Common myeloid progenitor, CD34-positive (primary cell): ENCODE measurements around the gene NME9.

Source experiments
- CTCF ChIA-PET: fragments of 350-600 bp; sonication (Branson Sonifier 250); formaldehyde crosslinking; loops from one replicate; lab custom pipeline; 2021; ENCODE audit warnings: antibody characterized with exemption; lab: Charles Lee
- POLR2A ChIA-PET: fragments of 350-600 bp; sonication (Branson Sonifier 250); formaldehyde crosslinking; loops from one replicate; lab custom pipeline; 2021; ENCODE audit warnings: antibody characterized with exemption; lab: Charles Lee
- DNase-seq, 3 donors: peaks; one replicate each; pipeline versions ENCODE4 v3.0.0 to v3.0.0-alpha.2; 2013
- H3K27ac ChIP-seq, 2 experiments: 1 replicate in 1 of 2; 2 replicates in 1 of 2; pipeline ENCODE4 v1.7.0; 2013; ENCODE audit warnings: inconsistent platforms in 2 of 2, low read length in 2 of 2, mild to moderate bottlenecking in 2 of 2, low read depth in 1 of 2, moderate library complexity in 1 of 2; ENCODE audit not compliant: severe bottlenecking in 2 of 2, insufficient read depth in 1 of 2, poor library complexity in 1 of 2
- H3K27me3 ChIP-seq, 5 experiments: replicated peaks in 2 of 5; 1 replicate in 3 of 5; 2 replicates in 2 of 5; pipeline versions ENCODE4 v1.6.1 to v1.7.0; 2013; ENCODE audit warnings: low read length in 4 of 5, mild to moderate bottlenecking in 2 of 5, moderate library complexity in 2 of 5, inconsistent platforms in 1 of 5; ENCODE audit not compliant: insufficient read depth in 5 of 5, control insufficient read depth in 4 of 5
- H3K36me3 ChIP-seq, 4 experiments: 1 replicate in 2 of 4; 2 replicates in 2 of 4; pipeline versions ENCODE4 v1.6.1 to v1.7.0; 2013; ENCODE audit warnings: low read length in 3 of 4, control low read depth in 1 of 4, mild to moderate bottlenecking in 1 of 4; ENCODE audit not compliant: control insufficient read depth in 4 of 4, insufficient read depth in 4 of 4
- H3K4me1 ChIP-seq, 4 experiments: 1 replicate in 3 of 4; 2 replicates in 1 of 4; pipeline versions ENCODE4 v1.6.1 to v1.7.1; 2013; ENCODE audit warnings: low read length in 3 of 4, mild to moderate bottlenecking in 3 of 4, control low read depth in 1 of 4, inconsistent platforms in 1 of 4, moderate library complexity in 1 of 4; ENCODE audit not compliant: control insufficient read depth in 4 of 4, insufficient read depth in 4 of 4; ENCODE audit errors: control extremely low read depth in 1 of 4
- H3K4me3 ChIP-seq, 7 experiments: 1 replicate in 4 of 7; 2 replicates in 3 of 7; pipeline versions ENCODE4 v1.5.1 to v1.7.0; 2013; ENCODE audit warnings: mild to moderate bottlenecking in 7 of 7, low read length in 6 of 7, moderate library complexity in 6 of 7, inconsistent platforms in 2 of 7, low read depth in 2 of 7, control low read depth in 1 of 7; ENCODE audit not compliant: insufficient read depth in 4 of 7, control insufficient read depth in 1 of 7; ENCODE audit errors: extremely low read depth in 1 of 7
- H3K9me3 ChIP-seq, 5 experiments: 1 replicate in 4 of 5; 2 replicates in 1 of 5; pipeline versions ENCODE4 v1.6.1 to v1.7.1; 2013; ENCODE audit warnings: low read length in 4 of 5, mild to moderate bottlenecking in 2 of 5, inconsistent platforms in 1 of 5, low read depth in 1 of 5, moderate library complexity in 1 of 5; ENCODE audit not compliant: control insufficient read depth in 4 of 5, insufficient read depth in 2 of 5; ENCODE audit errors: control extremely low read depth in 1 of 5
- WGBS: methylation state at CpG from one replicate; pipeline ENCODE4 v1.1.5; 2013; ENCODE audit not compliant: insufficient coverage; 5-methylcytosine and 5-hydroxymethylcytosine counted together

NME9 gene

DNA sequence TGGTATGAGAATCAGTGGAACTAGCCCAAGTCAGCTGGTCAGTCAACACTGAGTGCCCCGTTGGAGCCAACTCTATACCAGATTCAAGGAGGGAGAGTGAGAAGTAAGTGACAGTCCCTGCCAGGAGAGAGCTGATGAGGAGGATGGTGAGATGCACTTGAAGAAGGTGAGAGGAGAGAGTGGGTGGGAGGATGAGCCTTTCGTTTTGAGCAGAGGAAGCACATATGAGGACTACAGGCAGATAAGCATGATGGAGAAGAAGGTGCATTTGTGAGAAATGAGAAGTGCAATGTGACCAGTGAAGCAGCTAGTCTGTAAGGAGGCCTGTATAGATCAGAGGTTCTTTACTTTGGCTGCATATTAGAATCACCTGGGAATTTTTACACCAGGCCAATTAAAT, 40.4 kb downstream of the NME9 start:
- ChIA-PET CTCF (interaction anchor here (1.4 kb wide), 1 partner anchor 11 kb away, joined by 5 read pairs; no protein-coding TSS in a partner anchor), POLR2A (no interaction called here)
- Histone ChIP-seq H3K4me3 (no peak overlapping the region), H3K27ac (no peak overlapping the region), H3K36me3 (peaks cover 21 to 83% (median 58%) of the 10 kb centered on the region in 4 experiments), H3K27me3 (no peaks in the 10 kb centered on the region), H3K4me1 (no peaks in the 10 kb centered on the region), H3K9me3 (no peaks in the 10 kb centered on the region)
- DNase-seq, result no peak
- 95% methylated on average over 2 of the region's 2 CpGs for WGBS

DNA sequence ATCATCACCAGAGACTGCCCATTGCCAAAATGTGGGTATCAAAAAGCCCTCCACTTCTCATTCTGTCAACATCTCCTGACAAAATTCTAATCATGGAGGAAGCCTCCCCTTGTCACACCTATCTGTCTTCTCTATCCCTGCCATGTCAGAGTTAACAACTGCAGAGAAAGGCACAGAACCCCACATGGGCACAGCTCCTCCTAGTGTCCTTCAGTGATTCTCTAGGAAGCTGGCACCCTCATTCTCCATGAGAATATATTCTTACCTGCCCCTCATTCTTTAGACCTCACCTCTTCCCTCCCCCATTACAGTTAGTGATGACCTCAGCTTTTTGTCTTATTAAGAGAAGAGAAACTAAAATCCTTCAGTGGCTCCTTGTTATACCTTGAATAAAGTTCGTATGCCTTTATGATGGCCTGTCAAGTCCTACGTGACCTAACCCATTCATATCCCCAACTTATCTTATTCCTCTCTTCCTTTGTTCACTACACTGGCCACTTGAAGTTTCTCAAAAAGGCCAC, 44.6 kb downstream of the NME9 start:
- Histone ChIP-seq H3K4me1 (no peaks in the 10 kb centered on the region), H3K36me3 (peaks cover 22 to 55% (median 46%) of the 10 kb centered on the region in 4 experiments), H3K9me3 (no peaks in the 10 kb centered on the region), H3K4me3 (no peak overlapping the region), H3K27me3 (no peaks in the 10 kb centered on the region), H3K27ac (no peak overlapping the region)
- ChIA-PET CTCF (interaction anchor here (0.7 to 1.5 kb wide), 3 partner anchors 8 to 215 kb away, joined by 3 to 6 read pairs (median 5); no protein-coding TSS in a partner anchor), POLR2A (no interaction called here)
- WGBS, result 88% methylated on average over 2 of the region's 2 CpGs
- DNase-seq, result peak in 2 of 3 donors; percentile 11 to 15

- H3K27me3 ChIP-seq, result no peaks in the 10 kb centered on the region
These were observed 45.6 kb downstream of the NME9 start for GRCh38 chr3:138284079-138284478.

DNA sequence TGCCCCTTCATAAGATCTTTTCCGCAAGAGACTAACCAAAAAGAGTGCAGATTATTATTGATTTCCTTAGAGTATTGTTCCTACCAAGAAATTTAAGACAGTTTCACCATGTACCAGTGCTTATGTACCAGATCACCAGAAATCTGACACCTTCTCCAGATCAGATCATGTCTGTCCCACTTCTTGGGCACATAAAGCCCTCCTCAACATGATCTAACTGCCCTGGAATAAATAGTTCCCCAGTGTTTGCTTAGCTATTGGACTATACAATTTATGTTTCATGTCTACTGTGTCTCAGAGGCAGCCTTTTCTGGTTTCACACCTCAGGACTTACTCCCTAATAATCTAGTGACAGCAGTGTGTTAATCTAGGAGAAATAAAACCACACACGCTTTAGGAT, 46.8 kb downstream of the NME9 start:
- 100% methylated on average over 2 of the region's 2 CpGs for WGBS
- Histone ChIP-seq H3K27me3 (no peaks in the 10 kb centered on the region), H3K27ac (no peak overlapping the region), H3K36me3 (peaks cover 20 to 39% (median 37%) of the 10 kb centered on the region in 4 experiments), H3K4me3 (no peak overlapping the region), H3K4me1 (no peaks in the 10 kb centered on the region), H3K9me3 (no peaks in the 10 kb centered on the region)
- POLR2A ChIA-PET, result no interaction called here
- CTCF ChIA-PET, result interaction anchor here (1.6 kb wide), 1 partner anchor 101 kb away, joined by 4 read pairs; no protein-coding TSS in a partner anchor
- DNase-seq, result no peak

More at GRCh38 chr3:138284079-138284478, 45.6 kb downstream of the NME9 start:
- ChIA-PET CTCF (interaction anchor here (1.0 to 1.6 kb wide), 5 partner anchors 9 to 219 kb away, joined by 4 to 6 read pairs (median 4); no protein-coding TSS in a partner anchor), POLR2A (no interaction called here)
- WGBS, result no CpG with 5 or more reads among the region's 1 CpG
- Histone ChIP-seq H3K4me1 (no peaks in the 10 kb centered on the region), H3K27ac (no peak overlapping the region), H3K36me3 (peaks cover 22 to 46% (median 38%) of the 10 kb centered on the region in 4 experiments), H3K9me3 (no peaks in the 10 kb centered on the region), H3K4me3 (no peak overlapping the region)
- DNase-seq, result no peak

DNA sequence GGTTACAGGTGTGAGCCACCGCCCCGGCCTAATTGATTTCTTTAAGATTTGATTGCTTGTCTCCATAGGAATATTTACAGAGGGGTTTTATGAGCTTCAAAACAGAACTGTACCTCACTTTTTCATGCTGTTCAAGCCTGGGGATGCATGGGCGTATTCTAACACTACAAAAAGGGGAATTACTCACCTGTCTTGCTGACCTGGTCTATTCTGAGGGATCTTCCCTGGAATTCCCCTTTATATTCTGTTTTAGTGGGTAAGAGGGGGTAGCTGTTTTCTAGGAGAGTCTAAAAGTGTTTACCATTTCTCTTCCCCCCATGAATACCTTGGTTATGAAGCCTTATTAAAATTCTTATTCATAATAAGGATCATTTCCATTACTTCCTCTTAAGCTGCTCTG, 48.1 kb downstream of the NME9 start:
- 96% methylated on average over 3 of the region's 3 CpGs for WGBS
- H3K36me3 ChIP-seq, result peaks cover 20 to 35% (median 29%) of the 10 kb centered on the region in 4 experiments
- H3K27ac ChIP-seq, result no peak overlapping the region
- POLR2A ChIA-PET, result no interaction called here
- CTCF ChIA-PET, result interaction anchor here (1.1 kb wide), 1 partner anchor 11 kb away, joined by 7 read pairs; no protein-coding TSS in a partner anchor
- no peaks in the 10 kb centered on the region for H3K4me1 ChIP-seq
- no peaks in the 10 kb centered on the region for H3K27me3 ChIP-seq
- H3K9me3 ChIP-seq, result no peaks in the 10 kb centered on the region
- DNase-seq, result no peak
- H3K4me3 ChIP-seq, result no peak overlapping the region

- Histone ChIP-seq H3K27ac (no peak overlapping the region), H3K9me3 (no peaks in the 10 kb centered on the region), H3K4me1 (no peaks in the 10 kb centered on the region), H3K27me3 (no peaks in the 10 kb centered on the region), H3K4me3 (no peak overlapping the region), H3K36me3 (peaks cover 21 to 67% (median 38%) of the 10 kb centered on the region in 4 experiments)
- DNase-seq, result no peak
- WGBS, result 100% methylated on average over 2 of the region's 2 CpGs
- POLR2A ChIA-PET, result no interaction called here
- CTCF ChIA-PET, result interaction anchor here (0.6 to 2.3 kb wide), 4 partner anchors 11 to 864 kb away, joined by 3 to 7 read pairs (median 4); no protein-coding TSS in a partner anchor
These were observed 58.4 kb downstream of the NME9 start for GRCh38 chr3:138271189-138271794.

DNA sequence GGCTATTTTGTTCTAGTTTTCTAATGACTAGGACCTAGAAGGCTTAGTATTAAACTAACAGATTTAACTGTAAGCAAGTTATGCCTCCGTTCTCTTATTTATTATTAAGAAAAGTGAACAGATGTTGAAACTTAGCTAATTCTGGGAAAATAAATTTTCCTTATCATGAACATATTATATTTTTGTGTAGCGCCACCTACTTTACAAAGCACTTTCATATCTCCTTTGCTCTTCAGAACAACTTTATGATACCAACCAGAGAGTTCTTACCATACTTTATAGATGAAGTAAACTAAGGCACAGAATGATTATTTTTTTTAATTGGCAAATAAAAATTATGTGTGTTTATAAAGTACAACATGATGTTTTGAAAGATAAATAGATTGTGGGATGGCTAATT, 59.4 kb downstream of the NME9 start:
- Histone ChIP-seq H3K27me3 (no peaks in the 10 kb centered on the region), H3K4me3 (no peak overlapping the region), H3K9me3 (no peaks in the 10 kb centered on the region), H3K27ac (no peak overlapping the region), H3K4me1 (no peaks in the 10 kb centered on the region), H3K36me3 (peaks cover 24 to 67% (median 45%) of the 10 kb centered on the region in 4 experiments)
- DNase-seq, result no peak
- ChIA-PET POLR2A (no interaction called here), CTCF (interaction anchor here (0.7 to 2.3 kb wide), 6 partner anchors 12 to 201 kb away, joined by 3 to 7 read pairs (median 3); no protein-coding TSS in a partner anchor)
- no CpG with 5 or more reads among the region's 2 CpGs for WGBS
